ENCODE results near the gene TGFBR2.

The TGFBR2 gene

DNA sequence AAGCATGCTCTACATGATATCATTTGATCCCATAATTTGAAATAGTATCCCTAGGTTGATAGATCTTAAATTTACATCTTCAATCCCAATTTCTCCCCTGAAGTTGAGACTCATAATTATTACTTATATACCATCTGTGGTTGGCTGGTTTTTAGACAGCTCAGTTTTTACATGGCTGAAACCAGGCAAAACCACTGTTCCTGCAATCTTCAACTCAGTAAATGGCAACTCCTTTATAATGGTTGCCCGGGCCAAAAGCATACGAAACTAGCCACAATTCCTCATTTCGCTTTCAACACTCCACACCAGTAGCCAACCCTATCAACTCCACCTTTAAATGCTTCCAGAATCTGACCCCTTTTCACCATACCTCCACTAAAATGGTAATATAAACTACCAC, 118.5 kb downstream of the TGFBR2 start:
- Histone ChIP-seq H4K91ac (ENCODE audit: low read depth, low read length) (no peak overlapping the region), H2AFZ (ENCODE audit: insufficient read depth, low read length, poor library complexity) (no peak overlapping the region), H3K27ac (ENCODE audit: low read depth, low read length) (no peak overlapping the region), H3K23ac (ENCODE audit: low read length) (no peak overlapping the region), H3K36me3 (ENCODE audit: control insufficient read depth in 1 of 2, insufficient read depth in 2 of 2, low read length in 2 of 2) (no peaks in the 10 kb centered on the region), H3K14ac (ENCODE audit: low read length) (no peak overlapping the region), H2BK5ac (ENCODE audit: low read depth, low read length, poor library complexity) (no peak overlapping the region), H3K4me2 (ENCODE audit: low read length) (no peak overlapping the region), H4K8ac (ENCODE audit: low read depth, low read length) (no peak overlapping the region), H3K9ac (ENCODE audit: low read length) (no peak overlapping the region), H2BK12ac (ENCODE audit: low read length) (no peak overlapping the region), H3K4me3 (ENCODE audit: low read depth, low read length) (no peak overlapping the region), H2BK120ac (ENCODE audit: insufficient read depth, low read length, poor library complexity) (no peak overlapping the region), H3K27me3 (ENCODE audit: insufficient read depth, low read length) (no peaks in the 10 kb centered on the region), H4K12ac (ENCODE audit: low read depth, low read length) (no peak overlapping the region), H3K9me3 (ENCODE audit: insufficient read depth, low read depth, low read length) (no peaks in the 10 kb centered on the region), H3K18ac (ENCODE audit: low read length) (no peak overlapping the region), H3K4me1 (ENCODE audit: control insufficient read depth in 1 of 2, insufficient read depth in 2 of 2, low read length in 2 of 2) (no peaks in the 10 kb centered on the region), H3K4ac (ENCODE audit: low read depth, low read length) (no peak overlapping the region), H3K79me2 (ENCODE audit: control insufficient read depth, insufficient read depth, low read length, poor library complexity) (no peaks in the 10 kb centered on the region), H3K79me1 (ENCODE audit: low read length) (no peaks in the 10 kb centered on the region), H2AK5ac (ENCODE audit: low read length) (no peak overlapping the region)
- WGBS (ENCODE audit: extremely low coverage, insufficient coverage, insufficient read length) = 100% methylated on average over 1 of the region's 3 CpGs
- DNase-seq = no peak

DNA sequence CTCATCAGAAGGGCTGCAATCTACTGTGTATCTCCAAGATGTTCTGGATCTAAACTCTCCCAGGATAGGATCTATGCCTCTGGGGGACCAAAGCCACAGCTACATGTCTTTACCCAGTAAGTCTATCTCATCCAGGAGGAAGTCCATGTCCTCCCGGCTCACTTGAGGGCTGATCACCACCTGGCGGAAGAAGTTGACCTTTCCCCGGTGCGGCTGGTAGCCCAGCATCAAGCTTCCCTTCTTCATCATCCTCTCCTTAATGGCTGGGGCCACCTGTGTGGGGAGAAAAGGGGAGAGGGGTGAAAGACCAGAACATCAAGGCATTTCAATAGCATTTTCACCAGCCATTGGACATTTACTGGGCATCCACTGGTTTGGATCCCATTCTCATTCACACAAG, 121.7 kb downstream of the TGFBR2 start:
- Histone ChIP-seq H2BK5ac (ENCODE audit: low read depth, low read length, poor library complexity) (no peak overlapping the region), H3K9me3 (ENCODE audit: insufficient read depth, low read depth, low read length) (no peaks in the 10 kb centered on the region), H3K79me1 (ENCODE audit: low read length) (no peaks in the 10 kb centered on the region), H3K18ac (ENCODE audit: low read length) (no peak overlapping the region), H3K36me3 (ENCODE audit: control insufficient read depth in 1 of 2, insufficient read depth in 2 of 2, low read length in 2 of 2) (no peaks in the 10 kb centered on the region), H2AFZ (ENCODE audit: insufficient read depth, low read length, poor library complexity) (no peak overlapping the region), H3K79me2 (ENCODE audit: control insufficient read depth, insufficient read depth, low read length, poor library complexity) (no peaks in the 10 kb centered on the region), H3K14ac (ENCODE audit: low read length) (no peak overlapping the region), H3K4me2 (ENCODE audit: low read length) (no peak overlapping the region), H2BK120ac (ENCODE audit: insufficient read depth, low read length, poor library complexity) (no peak overlapping the region), H3K4me1 (ENCODE audit: control insufficient read depth in 1 of 2, insufficient read depth in 2 of 2, low read length in 2 of 2) (no peaks in the 10 kb centered on the region), H4K12ac (ENCODE audit: low read depth, low read length) (no peak overlapping the region), H3K4ac (ENCODE audit: low read depth, low read length) (no peak overlapping the region), H2BK12ac (ENCODE audit: low read length) (no peak overlapping the region), H4K8ac (ENCODE audit: low read depth, low read length) (no peak overlapping the region), H4K91ac (ENCODE audit: low read depth, low read length) (no peak overlapping the region), H3K4me3 (ENCODE audit: low read depth, low read length) (no peak overlapping the region), H3K27me3 (ENCODE audit: insufficient read depth, low read length) (no peaks in the 10 kb centered on the region), H3K23ac (ENCODE audit: low read length) (no peak overlapping the region), H3K9ac (ENCODE audit: low read length) (no peak overlapping the region), H2AK5ac (ENCODE audit: low read length) (no peak overlapping the region), H3K27ac (ENCODE audit: low read depth, low read length) (no peak overlapping the region)
- no CpG with 5 or more reads among the region's 4 CpGs for WGBS (ENCODE audit: extremely low coverage, insufficient coverage, insufficient read length)
- DNase-seq = no peak

DNA sequence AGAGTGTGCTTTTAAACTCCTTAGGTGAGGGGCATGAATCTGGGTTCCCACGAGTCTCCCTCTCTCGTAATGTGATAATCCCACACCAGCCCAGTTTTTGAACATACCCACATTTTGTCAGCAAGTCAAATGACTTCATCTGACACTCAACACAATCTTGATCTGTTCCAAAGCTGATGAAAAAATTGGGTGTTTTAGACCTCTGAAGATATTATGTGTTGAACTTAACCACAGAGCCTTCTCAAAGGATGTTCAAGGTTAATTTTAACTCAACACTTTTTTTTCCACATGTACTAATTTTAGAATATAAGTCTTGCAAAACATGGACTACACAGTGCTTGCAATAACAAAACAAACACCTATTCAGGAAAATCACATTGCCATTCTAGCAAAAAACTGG, 123.1 kb downstream of the TGFBR2 start:
- no CpG with 5 or more reads among the region's 2 CpGs for WGBS (ENCODE audit: extremely low coverage, insufficient coverage, insufficient read length)
- DNase-seq = no peak
- no peak overlapping the region for H4K8ac ChIP-seq (ENCODE audit: low read depth, low read length)
- no peak overlapping the region for H4K12ac ChIP-seq (ENCODE audit: low read depth, low read length)
- H3K23ac ChIP-seq (ENCODE audit: low read length) = no peak overlapping the region
- H3K4me3 ChIP-seq (ENCODE audit: low read depth, low read length) = no peak overlapping the region
- no peak overlapping the region for H2BK5ac ChIP-seq (ENCODE audit: low read depth, low read length, poor library complexity)
- H3K4me2 ChIP-seq (ENCODE audit: low read length) = no peak overlapping the region
- H3K9me3 ChIP-seq (ENCODE audit: insufficient read depth, low read depth, low read length) = no peaks in the 10 kb centered on the region
- no peak overlapping the region for H2AK5ac ChIP-seq (ENCODE audit: low read length)
- no peaks in the 10 kb centered on the region for H3K36me3 ChIP-seq (ENCODE audit: control insufficient read depth in 1 of 2, insufficient read depth in 2 of 2, low read length in 2 of 2)
- H2BK120ac ChIP-seq (ENCODE audit: insufficient read depth, low read length, poor library complexity) = no peak overlapping the region
- H3K18ac ChIP-seq (ENCODE audit: low read length) = no peak overlapping the region
- H2AFZ ChIP-seq (ENCODE audit: insufficient read depth, low read length, poor library complexity) = no peak overlapping the region
- no peak overlapping the region for H3K9ac ChIP-seq (ENCODE audit: low read length)
- H3K14ac ChIP-seq (ENCODE audit: low read length) = no peak overlapping the region
- H3K4ac ChIP-seq (ENCODE audit: low read depth, low read length) = no peak overlapping the region
- no peaks in the 10 kb centered on the region for H3K27me3 ChIP-seq (ENCODE audit: insufficient read depth, low read length)
- H2BK12ac ChIP-seq (ENCODE audit: low read length) = no peak overlapping the region
- no peak overlapping the region for H3K27ac ChIP-seq (ENCODE audit: low read depth, low read length)
- no peaks in the 10 kb centered on the region for H3K79me2 ChIP-seq (ENCODE audit: control insufficient read depth, insufficient read depth, low read length, poor library complexity)
- no peaks in the 10 kb centered on the region for H3K79me1 ChIP-seq (ENCODE audit: low read length)
- no peak overlapping the region for H4K91ac ChIP-seq (ENCODE audit: low read depth, low read length)
- H3K4me1 ChIP-seq (ENCODE audit: control insufficient read depth in 1 of 2, insufficient read depth in 2 of 2, low read length in 2 of 2) = no peaks in the 10 kb centered on the region

DNA sequence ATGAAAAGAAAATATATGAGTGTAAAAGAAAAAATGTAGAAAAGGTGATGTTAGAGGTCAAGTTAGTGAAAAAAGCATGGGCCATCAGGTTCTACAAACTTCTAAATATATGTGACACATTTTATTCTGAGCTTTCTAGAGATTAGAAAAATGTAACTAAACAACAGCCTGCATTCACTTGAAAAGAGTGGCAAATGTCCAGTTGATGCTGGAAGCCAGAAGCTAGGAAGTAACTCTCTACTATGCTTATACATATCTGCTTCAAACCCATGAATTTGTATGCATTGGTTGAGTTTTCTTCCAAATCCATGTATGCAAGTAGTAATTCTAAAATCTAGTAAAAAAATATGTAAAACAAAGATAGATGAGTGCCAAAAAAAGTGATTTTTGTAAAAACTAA, 123.5 kb downstream of the TGFBR2 start:
- Histone ChIP-seq H3K4me1 (ENCODE audit: control insufficient read depth in 1 of 2, insufficient read depth in 2 of 2, low read length in 2 of 2) (no peaks in the 10 kb centered on the region), H4K12ac (ENCODE audit: low read depth, low read length) (no peak overlapping the region), H3K4me3 (ENCODE audit: low read depth, low read length) (no peak overlapping the region), H3K14ac (ENCODE audit: low read length) (no peak overlapping the region), H4K8ac (ENCODE audit: low read depth, low read length) (no peak overlapping the region), H3K4ac (ENCODE audit: low read depth, low read length) (no peak overlapping the region), H3K4me2 (ENCODE audit: low read length) (no peak overlapping the region), H3K79me2 (ENCODE audit: control insufficient read depth, insufficient read depth, low read length, poor library complexity) (no peaks in the 10 kb centered on the region), H4K91ac (ENCODE audit: low read depth, low read length) (no peak overlapping the region), H2AK5ac (ENCODE audit: low read length) (no peak overlapping the region), H2BK12ac (ENCODE audit: low read length) (no peak overlapping the region), H2BK120ac (ENCODE audit: insufficient read depth, low read length, poor library complexity) (no peak overlapping the region), H2AFZ (ENCODE audit: insufficient read depth, low read length, poor library complexity) (no peak overlapping the region), H3K9me3 (ENCODE audit: insufficient read depth, low read depth, low read length) (no peaks in the 10 kb centered on the region), H3K9ac (ENCODE audit: low read length) (no peak overlapping the region), H3K23ac (ENCODE audit: low read length) (no peak overlapping the region), H3K18ac (ENCODE audit: low read length) (no peak overlapping the region), H3K79me1 (ENCODE audit: low read length) (no peaks in the 10 kb centered on the region), H2BK5ac (ENCODE audit: low read depth, low read length, poor library complexity) (no peak overlapping the region), H3K27ac (ENCODE audit: low read depth, low read length) (no peak overlapping the region), H3K36me3 (ENCODE audit: control insufficient read depth in 1 of 2, insufficient read depth in 2 of 2, low read length in 2 of 2) (no peaks in the 10 kb centered on the region), H3K27me3 (ENCODE audit: insufficient read depth, low read length) (no peaks in the 10 kb centered on the region)
- no peak for DNase-seq

DNA sequence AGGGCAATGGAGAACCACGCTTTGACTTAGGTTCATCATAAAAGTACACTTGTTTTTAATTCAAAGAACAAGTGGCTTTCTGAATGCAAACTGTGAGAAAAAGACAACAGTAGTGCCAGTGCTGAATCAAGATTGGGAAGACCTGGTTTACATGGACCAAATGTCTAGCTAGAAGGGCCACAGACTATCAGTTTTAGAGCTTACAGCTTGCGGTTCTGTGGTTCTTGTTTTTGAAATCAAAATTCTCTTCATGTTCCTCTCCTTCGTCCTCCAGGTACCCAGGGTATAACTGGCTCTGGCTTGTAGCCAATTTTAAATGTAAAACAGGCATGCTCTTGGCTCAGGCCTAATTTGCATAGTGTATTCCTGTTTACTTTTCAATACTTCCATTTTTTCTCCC, 124.6 kb downstream of the TGFBR2 start:
- H4K91ac ChIP-seq (ENCODE audit: low read depth, low read length) = no peak overlapping the region
- no peak overlapping the region for H3K18ac ChIP-seq (ENCODE audit: low read length)
- H2AFZ ChIP-seq (ENCODE audit: insufficient read depth, low read length, poor library complexity) = no peak overlapping the region
- H3K27me3 ChIP-seq (ENCODE audit: insufficient read depth, low read length) = no peaks in the 10 kb centered on the region
- H3K36me3 ChIP-seq (ENCODE audit: control insufficient read depth in 1 of 2, insufficient read depth in 2 of 2, low read length in 2 of 2) = no peaks in the 10 kb centered on the region
- H3K79me1 ChIP-seq (ENCODE audit: low read length) = no peaks in the 10 kb centered on the region
- H3K27ac ChIP-seq (ENCODE audit: low read depth, low read length) = no peak overlapping the region
- H3K4me2 ChIP-seq (ENCODE audit: low read length) = no peak overlapping the region
- no peak overlapping the region for H2BK12ac ChIP-seq (ENCODE audit: low read length)
- H3K23ac ChIP-seq (ENCODE audit: low read length) = no peak overlapping the region
- H2BK5ac ChIP-seq (ENCODE audit: low read depth, low read length, poor library complexity) = no peak overlapping the region
- no peak overlapping the region for H4K8ac ChIP-seq (ENCODE audit: low read depth, low read length)
- H4K12ac ChIP-seq (ENCODE audit: low read depth, low read length) = no peak overlapping the region
- no peak overlapping the region for H2BK120ac ChIP-seq (ENCODE audit: insufficient read depth, low read length, poor library complexity)
- no peak overlapping the region for H3K14ac ChIP-seq (ENCODE audit: low read length)
- DNase-seq = no peak
- no peak overlapping the region for H2AK5ac ChIP-seq (ENCODE audit: low read length)
- no peaks in the 10 kb centered on the region for H3K79me2 ChIP-seq (ENCODE audit: control insufficient read depth, insufficient read depth, low read length, poor library complexity)
- WGBS (ENCODE audit: extremely low coverage, insufficient coverage, insufficient read length) = no CpG with 5 or more reads among the region's 3 CpGs
- no peaks in the 10 kb centered on the region for H3K4me1 ChIP-seq (ENCODE audit: control insufficient read depth in 1 of 2, insufficient read depth in 2 of 2, low read length in 2 of 2)
- H3K9me3 ChIP-seq (ENCODE audit: insufficient read depth, low read depth, low read length) = no peaks in the 10 kb centered on the region
- no peak overlapping the region for H3K4me3 ChIP-seq (ENCODE audit: low read depth, low read length)
- H3K9ac ChIP-seq (ENCODE audit: low read length) = no peak overlapping the region
- H3K4ac ChIP-seq (ENCODE audit: low read depth, low read length) = no peak overlapping the region
